GM21526 (cell line): Measurements from ENCODE around the gene KCNIP1.

Experiments
- ATAC-seq: cut with Tn5 transposase; IDR thresholded peaks from one replicate; pipeline ENCODE4 v1.9.1; 2021; ENCODE audit warnings: moderate library complexity; ENCODE audit not compliant: unreplicated experiment, low FRiP score

The KCNIP1 gene

GRCh38 chr5:170681013-170681433 is 177.2 kb downstream of the KCNIP1 start:
- ATAC-seq, result peak; percentile 79

GRCh38 chr5:170691657-170692056 is 187.8 kb downstream of the KCNIP1 start:
- ATAC-seq, result no peak

GRCh38 chr5:170693701-170694100 is 189.9 kb downstream of the KCNIP1 start:
- no peak for ATAC-seq

GRCh38 chr5:170694911-170695310 is 191.1 kb downstream of the KCNIP1 start:
- ATAC-seq, result no peak

GRCh38 chr5:170697031-170697430 is 193.2 kb downstream of the KCNIP1 start:
- no peak for ATAC-seq

GRCh38 chr5:170700503-170700902 is 196.7 kb downstream of the KCNIP1 start:
- ATAC-seq, result no peak

GRCh38 chr5:170701334-170701733 is 197.5 kb downstream of the KCNIP1 start:
- no peak for ATAC-seq

GRCh38 chr5:170704417-170705192 is 200.8 kb downstream of the KCNIP1 start:
- ATAC-seq, result no peak

- ATAC-seq, result no peak
Measured at GRCh38 chr5:170709640-170710039, 205.8 kb downstream of the KCNIP1 start.

- no peak for ATAC-seq
Measured at GRCh38 chr5:170711300-170711699, 207.5 kb downstream of the KCNIP1 start.

GRCh38 chr5:170715141-170715540 is 211.3 kb downstream of the KCNIP1 start:
- ATAC-seq, result no peak

GRCh38 chr5:170716396-170716795 is 212.6 kb downstream of the KCNIP1 start:
- no peak for ATAC-seq

GRCh38 chr5:170719551-170719950 is 215.7 kb downstream of the KCNIP1 start:
- no peak for ATAC-seq

- ATAC-seq, result no peak
Measured at GRCh38 chr5:170720179-170720578, 216.4 kb downstream of the KCNIP1 start.

GRCh38 chr5:170720984-170721383 is 217.2 kb downstream of the KCNIP1 start:
- no peak for ATAC-seq

GRCh38 chr5:170721681-170722080 is 217.9 kb downstream of the KCNIP1 start:
- ATAC-seq, result no peak

GRCh38 chr5:170722316-170722715 is 218.5 kb downstream of the KCNIP1 start:
- ATAC-seq, result no peak

GRCh38 chr5:170731052-170731451 is 227.2 kb downstream of the KCNIP1 start:
- no peak for ATAC-seq

- ATAC-seq, result no peak
Measured at GRCh38 chr5:170732685-170733084, 228.9 kb downstream of the KCNIP1 start.

GRCh38 chr5:170736966-170737365 is 233.1 kb downstream of the KCNIP1 start:
- no peak for ATAC-seq

- no peak for ATAC-seq
Measured at GRCh38 chr5:170737591-170737990, 233.8 kb downstream of the KCNIP1 start.

GRCh38 chr5:170738840-170739239 is 235.0 kb downstream of the KCNIP1 start:
- ATAC-seq, result no peak

- no peak for ATAC-seq
Measured at GRCh38 chr5:170739446-170739845, 235.6 kb downstream of the KCNIP1 start.
